Measurements from ENCODE around the gene ACTL7B.

GRCh38 chr9:108897324-108898096 is 41.7 kb upstream of the ACTL7B start:
- TF ChIP-seq ZNF687 (IDR thresholded peaks at IDR 0.05) (no peak), MTA2 (IDR thresholded peaks at IDR 0.05; ENCODE audit: low read depth) (no peak)
